Glutamatergic neuron (in vitro differentiated cells): Measurements from ENCODE around the gene CYSTM1. TPM values are rescaled to one million over a fixed set of nuclear protein-coding genes. Genes with fewer than 3 reads are reported as not detected.

Experiments
- DNase-seq: peaks from one replicate; pipeline ENCODE4 v3.0.0; 2022
- H3K27ac Mint-ChIP-seq: one replicate; pipeline ENCODE4 v1.8.0; 2020; ENCODE audit warnings: mild to moderate bottlenecking, mixed read lengths, inconsistent platforms; ENCODE audit not compliant: unreplicated experiment
- H3K27me3 Mint-ChIP-seq: one replicate; pipeline ENCODE4 v1.8.0; 2020; ENCODE audit warnings: mild to moderate bottlenecking, moderate library complexity, mixed read lengths, inconsistent platforms; ENCODE audit not compliant: unreplicated experiment
- H3K36me3 Mint-ChIP-seq: one replicate; pipeline ENCODE4 v1.8.0; 2020; ENCODE audit warnings: mild to moderate bottlenecking, mixed read lengths, inconsistent platforms; ENCODE audit not compliant: unreplicated experiment
- H3K4me1 Mint-ChIP-seq: one replicate; pipeline ENCODE4 v1.8.0; 2020; ENCODE audit warnings: mild to moderate bottlenecking, low read depth, mixed read lengths, inconsistent platforms; ENCODE audit not compliant: unreplicated experiment
- H3K4me3 Mint-ChIP-seq: one replicate; pipeline ENCODE4 v1.8.0; 2020; ENCODE audit warnings: mild to moderate bottlenecking, mixed read lengths, inconsistent platforms; ENCODE audit not compliant: unreplicated experiment
- H3K9me3 Mint-ChIP-seq: one replicate; pipeline ENCODE4 v1.8.0; 2020; ENCODE audit warnings: mild to moderate bottlenecking, moderate library complexity, mixed read lengths, inconsistent platforms; ENCODE audit not compliant: unreplicated experiment
- total RNA-seq: library from RNA; stranded (reverse); fragmentation: NEBNext Ultra II Directional; extraction: Animal tissue kit (Norgen Biotek cat#: 25700); gene quantifications from one replicate; pipeline ENCODE4 v1.2.1, GENCODE V29; 2021; ENCODE audit not compliant: unreplicated experiment
- TF ChIP-seq, protein P1 (sequence below): fragments of 200-600 bp; sonication (generic); IDR thresholded peaks from one replicate; pipeline ENCODE4 v1.5.0; 2021; ENCODE audit not compliant: partially characterized antibody, unreplicated experiment

CYSTM1 gene
- total RNA-seq, 1 donor from 2014 or later, result 37.4 TPM

- Mint-ChIP-seq H3K9me3 (no peaks in the 10 kb centered on the region), H3K4me3 (no peak overlapping the region), H3K27me3 (peaks cover 2% of the 10 kb centered on the region), H3K4me1 (no peaks in the 10 kb centered on the region), H3K27ac (no peak overlapping the region), H3K36me3 (no peaks in the 10 kb centered on the region)
- TF ChIP-seq, protein P1, sequence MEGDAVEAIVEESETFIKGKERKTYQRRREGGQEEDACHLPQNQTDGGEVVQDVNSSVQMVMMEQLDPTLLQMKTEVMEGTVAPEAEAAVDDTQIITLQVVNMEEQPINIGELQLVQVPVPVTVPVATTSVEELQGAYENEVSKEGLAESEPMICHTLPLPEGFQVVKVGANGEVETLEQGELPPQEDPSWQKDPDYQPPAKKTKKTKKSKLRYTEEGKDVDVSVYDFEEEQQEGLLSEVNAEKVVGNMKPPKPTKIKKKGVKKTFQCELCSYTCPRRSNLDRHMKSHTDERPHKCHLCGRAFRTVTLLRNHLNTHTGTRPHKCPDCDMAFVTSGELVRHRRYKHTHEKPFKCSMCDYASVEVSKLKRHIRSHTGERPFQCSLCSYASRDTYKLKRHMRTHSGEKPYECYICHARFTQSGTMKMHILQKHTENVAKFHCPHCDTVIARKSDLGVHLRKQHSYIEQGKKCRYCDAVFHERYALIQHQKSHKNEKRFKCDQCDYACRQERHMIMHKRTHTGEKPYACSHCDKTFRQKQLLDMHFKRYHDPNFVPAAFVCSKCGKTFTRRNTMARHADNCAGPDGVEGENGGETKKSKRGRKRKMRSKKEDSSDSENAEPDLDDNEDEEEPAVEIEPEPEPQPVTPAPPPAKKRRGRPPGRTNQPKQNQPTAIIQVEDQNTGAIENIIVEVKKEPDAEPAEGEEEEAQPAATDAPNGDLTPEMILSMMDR, result no peak
- no peak for DNase-seq
Measured at GRCh38 chr5:140208065-140208464, 33.1 kb downstream of the CYSTM1 start.

GRCh38 chr5:140213370-140213983 is 38.5 kb downstream of the CYSTM1 start:
- Mint-ChIP-seq H3K4me1 (no peaks in the 10 kb centered on the region), H3K27ac (no peak overlapping the region), H3K36me3 (no peaks in the 10 kb centered on the region), H3K4me3 (no peak overlapping the region), H3K27me3 (no peaks in the 10 kb centered on the region), H3K9me3 (no peaks in the 10 kb centered on the region)
- TF ChIP-seq, protein P1, result no peak
- DNase-seq, result no peak

DNA sequence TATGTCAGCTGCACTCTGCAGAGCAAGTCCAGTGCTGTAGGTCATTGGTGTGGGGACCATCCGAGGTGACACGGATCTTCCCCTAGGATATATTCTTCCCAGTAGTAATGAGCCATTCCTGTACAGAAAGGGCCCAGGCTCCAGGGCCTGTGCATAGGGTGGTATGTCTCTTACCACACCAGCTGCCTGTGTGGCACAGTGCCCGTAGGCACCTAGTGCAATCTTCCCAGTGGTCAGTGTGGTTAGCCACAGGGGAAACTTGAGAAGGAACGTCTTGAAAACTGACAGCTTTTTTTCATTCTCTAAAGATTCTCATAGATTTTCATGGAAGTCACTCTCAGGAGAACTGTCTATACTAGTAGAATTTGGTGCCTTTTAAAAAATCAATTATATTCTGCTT is 39.8 kb downstream of the CYSTM1 start:
- no peaks in the 10 kb centered on the region for H3K36me3 Mint-ChIP-seq
- H3K4me1 Mint-ChIP-seq, result no peaks in the 10 kb centered on the region
- H3K9me3 Mint-ChIP-seq, result no peaks in the 10 kb centered on the region
- H3K27me3 Mint-ChIP-seq, result no peaks in the 10 kb centered on the region
- TF ChIP-seq, protein P1, result no peak
- no peak overlapping the region for H3K27ac Mint-ChIP-seq
- no peak for DNase-seq
- no peak overlapping the region for H3K4me3 Mint-ChIP-seq

- no peaks in the 10 kb centered on the region for H3K36me3 Mint-ChIP-seq
Measured at GRCh38 chr5:140215276-140215675, 40.3 kb downstream of the CYSTM1 start.

GRCh38 chr5:140216478-140217074 is 41.6 kb downstream of the CYSTM1 start:
- no peaks in the 10 kb centered on the region for H3K4me1 Mint-ChIP-seq
- H3K36me3 Mint-ChIP-seq, result no peaks in the 10 kb centered on the region
- TF ChIP-seq, protein P1, result no peak
- DNase-seq, result no peak
- H3K9me3 Mint-ChIP-seq, result no peaks in the 10 kb centered on the region
- no peaks in the 10 kb centered on the region for H3K27me3 Mint-ChIP-seq
- no peak overlapping the region for H3K27ac Mint-ChIP-seq
- no peak overlapping the region for H3K4me3 Mint-ChIP-seq

More at GRCh38 chr5:140215276-140215675, 40.3 kb downstream of the CYSTM1 start:
- no peak overlapping the region for H3K4me3 Mint-ChIP-seq
- DNase-seq, result no peak
- TF ChIP-seq, protein P1, result no peak
- no peaks in the 10 kb centered on the region for H3K4me1 Mint-ChIP-seq
- no peaks in the 10 kb centered on the region for H3K9me3 Mint-ChIP-seq
- H3K27me3 Mint-ChIP-seq, result no peaks in the 10 kb centered on the region
- H3K27ac Mint-ChIP-seq, result no peak overlapping the region
